Measurements from ENCODE around the gene TMC8. TPM values are rescaled to one million over a fixed set of nuclear protein-coding genes. Genes with fewer than 3 reads are reported as not detected.

Gene TMC8
- total and polyA plus RNA-seq, 2 donors (not counting 3 experiments of a cell fraction or from before 2014, with no cell fraction given): 0.07 to 1.3 TPM

- CTCF ChIA-PET: interaction anchor here (0.5 kb wide), 1 partner anchor 61 kb away, joined by 3 read pairs; no protein-coding TSS in a partner anchor
Observed at GRCh38 chr17:78180508-78180907, 49.9 kb downstream of the TMC8 start.

More at GRCh38 chr17:78180508-78180907, 49.9 kb downstream of the TMC8 start:
- Histone ChIP-seq H3K9ac (replicated peaks; ENCODE audit: extremely low read depth, insufficient read depth, low read length) (no peak overlapping the region), H3K4me1 (ENCODE audit: control insufficient read depth, extremely low read depth, insufficient read depth, low read length) (no peaks in the 10 kb centered on the region), H3K9me3 (replicated peaks; ENCODE audit: control insufficient read depth, insufficient read depth, low read length) (no peaks in the 10 kb centered on the region), H3K36me3 (ENCODE audit: control insufficient read depth in 2 of 2, extremely low read depth in 1 of 2, insufficient read depth in 2 of 2, low read length in 2 of 2) (no peaks in the 10 kb centered on the region), H3K4me2 (ENCODE audit: insufficient read depth, low read length) (no peak overlapping the region), H3K27ac (ENCODE audit: insufficient read depth, low read depth, low read length) (no peak overlapping the region), H3K79me2 (ENCODE audit: control insufficient read depth, insufficient read depth, low read length) (peaks cover 4% of the 10 kb centered on the region), H2AFZ (ENCODE audit: low read depth, low read length) (no peak overlapping the region), H3K9me1 (replicated peaks; ENCODE audit: control insufficient read depth, extremely low read depth, insufficient read depth, low read length) (no peaks in the 10 kb centered on the region), H3K27me3 (ENCODE audit: control insufficient read depth in 2 of 2, insufficient read depth in 2 of 2, low read length in 2 of 2) (no peaks in the 10 kb centered on the region), H3K4me3 (replicated peaks in 1 of 3; ENCODE audit: insufficient read depth in 1 of 3, low read depth in 1 of 3, low read length in 3 of 3) (no peak overlapping the region), H4K20me1 (replicated peaks; ENCODE audit: control insufficient read depth, extremely low read depth, insufficient read depth, low read length) (no peaks in the 10 kb centered on the region)
- FAIRE-seq: no peak
- dilution Hi-C loops (cut with MboI; ENCODE audit: extremely low pct_ligation_motif_present, low sequenced_read_pairs): no loop called here
- no peak for TF ChIP-seq MAX (IDR thresholded peaks at IDR 0.05; ENCODE audit: insufficient read depth, insufficient read length)
- TF ChIP-seq FOS (IDR thresholded peaks at IDR 0.05; ENCODE audit: borderline replicate concordance, insufficient read depth, low read length): no peak
- TF ChIP-seq CTCF (IDR thresholded peaks at IDR 0.05; ENCODE audit: extremely low read depth in 1 of 2, insufficient read depth in 1 of 2, low read depth in 1 of 2, low read length in 2 of 2): no peak
- no peak for TF ChIP-seq EZH2 (IDR thresholded peaks at IDR 0.05; ENCODE audit: borderline replicate concordance, low read depth, low read length, severe bottlenecking)
- TF ChIP-seq GATA2 (IDR thresholded peaks at IDR 0.05; ENCODE audit: insufficient read depth, insufficient read length, low read depth, low read length): no peak
- no peak for TF ChIP-seq JUN (IDR thresholded peaks at IDR 0.05; ENCODE audit: borderline replicate concordance, insufficient read depth, insufficient read length, low read depth)
- no peak for TF ChIP-seq POLR2AphosphoS5 (IDR thresholded peaks at IDR 0.05; ENCODE audit: insufficient read depth, low read depth, low read length)
- TF ChIP-seq POLR2A (IDR thresholded peaks at IDR 0.05; ENCODE audit: low read depth, low read length): no peak
- TF ChIP-seq MYC (IDR thresholded peaks at IDR 0.05; ENCODE audit: low read depth, low read length): no peak
- no peak for DNase-seq (ENCODE audit: low read depth, low spot score)
- intact Hi-C loops (cut with micrococcal nuclease): no loop called here
- BruUV-seq (replicated peaks): no TSS peak
- POLR2A ChIA-PET: no interaction called here
